SH-SY5Y (cell line): ENCODE measurements around the gene ZNF445.

Experiments
- GATA2 ChIP-seq: IDR thresholded peaks from 2 replicates; pipeline ENCODE4 v1.6.1; 2011; ENCODE audit warnings: mild to moderate bottlenecking, low read depth, low read length
- GATA3 ChIP-seq: IDR thresholded peaks from 2 replicates; pipeline ENCODE4 v1.6.1; 2011; ENCODE audit warnings: low read depth, mild to moderate bottlenecking, low read length, moderate library complexity

- no peak for TF ChIP-seq GATA3
- TF ChIP-seq GATA2: no peak
Measured at GRCh38 chr3:44499149-44499898, 21.9 kb upstream of the ZNF445 start.
